ENCODE measurements around the gene MPRIP.
"Not testable (repeated sequence)": the region's sequence is repeated elsewhere in the genome, so short reads cannot be mapped to it uniquely, and the experiment has no call there.

The MPRIP gene

DNA sequence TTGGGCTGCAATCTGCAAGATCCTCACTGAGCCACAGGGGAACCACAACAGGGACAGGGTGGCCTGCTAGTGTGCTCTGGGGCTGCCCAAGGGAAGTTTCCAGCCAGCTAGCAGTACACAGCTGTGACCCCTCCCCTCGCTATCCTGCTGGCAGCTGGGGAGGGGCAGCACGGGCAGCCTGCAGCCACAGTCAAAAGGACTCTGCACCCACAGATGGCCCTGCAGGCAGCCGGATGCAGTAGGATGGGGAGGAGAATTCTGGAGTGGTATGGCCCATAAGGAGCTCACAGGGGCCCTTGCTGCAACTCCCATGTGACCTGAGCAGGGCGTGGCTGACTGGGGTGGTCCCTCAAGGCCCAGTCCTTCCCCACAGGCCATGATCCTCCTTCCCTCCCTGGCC, 89.6 kb downstream of the MPRIP start:
- in situ Hi-C loops (cut with MboI; ENCODE audit: low pct_unique_long_range_greater_than_20kb, low sequenced_read_pairs) = no loop called here

GRCh38 chr17:17132746-17133145, 90.5 kb downstream of the MPRIP start:
- DNase-seq = no peak
- in situ Hi-C loops (cut with MboI; ENCODE audit: low pct_unique_long_range_greater_than_20kb, low sequenced_read_pairs) = no loop called here

More for the DNA sequence above, 89.6 kb downstream of the MPRIP start:
- DNase-seq = no peak

DNA sequence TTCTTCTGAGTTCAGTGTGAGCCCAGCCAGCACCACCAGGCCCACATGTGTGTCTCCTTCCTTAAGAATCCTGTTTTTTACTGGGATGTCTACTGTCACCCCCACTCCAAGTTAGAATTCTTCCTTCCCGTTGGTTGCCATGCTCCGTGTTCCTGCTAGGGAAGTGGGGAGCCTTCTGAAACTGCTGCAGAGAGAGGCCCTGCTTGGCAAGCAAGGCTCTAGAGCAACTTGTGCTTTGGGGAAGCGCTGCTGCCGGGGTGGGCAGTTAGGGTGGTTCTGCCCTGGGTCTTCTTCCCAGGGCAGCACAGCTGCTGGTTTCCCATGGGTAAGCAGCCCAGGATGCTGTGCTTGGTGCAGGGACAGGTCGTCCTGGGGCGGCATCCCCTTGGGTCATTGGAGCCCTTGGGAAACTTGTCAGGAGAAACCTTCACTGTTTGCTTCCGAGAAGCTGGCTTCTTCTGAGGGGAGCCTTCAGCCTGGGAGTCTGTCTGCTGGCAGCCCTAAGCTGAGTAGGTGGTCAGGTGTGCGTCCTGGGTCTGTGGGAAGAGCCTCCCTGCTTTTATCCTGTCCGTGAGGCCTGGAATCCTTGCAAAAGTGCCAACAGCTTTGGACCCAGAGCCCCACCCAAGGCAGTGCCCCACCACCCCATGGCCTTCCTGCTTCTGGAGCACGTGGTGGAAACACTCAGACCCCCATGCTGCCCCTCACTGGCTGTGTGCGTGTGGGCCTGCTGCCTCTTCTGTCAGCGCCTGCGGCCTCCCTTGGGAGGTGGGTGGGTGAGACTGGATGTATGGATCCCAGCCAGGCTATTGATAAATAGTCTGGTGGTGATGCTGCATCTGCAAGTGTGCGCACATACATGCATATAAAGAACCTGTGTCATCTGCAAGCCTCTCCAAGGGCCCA, 92.0 kb downstream of the MPRIP start:
- DNase-seq = no peak
- in situ Hi-C loops (cut with MboI; ENCODE audit: low pct_unique_long_range_greater_than_20kb, low sequenced_read_pairs) = no loop called here

DNA sequence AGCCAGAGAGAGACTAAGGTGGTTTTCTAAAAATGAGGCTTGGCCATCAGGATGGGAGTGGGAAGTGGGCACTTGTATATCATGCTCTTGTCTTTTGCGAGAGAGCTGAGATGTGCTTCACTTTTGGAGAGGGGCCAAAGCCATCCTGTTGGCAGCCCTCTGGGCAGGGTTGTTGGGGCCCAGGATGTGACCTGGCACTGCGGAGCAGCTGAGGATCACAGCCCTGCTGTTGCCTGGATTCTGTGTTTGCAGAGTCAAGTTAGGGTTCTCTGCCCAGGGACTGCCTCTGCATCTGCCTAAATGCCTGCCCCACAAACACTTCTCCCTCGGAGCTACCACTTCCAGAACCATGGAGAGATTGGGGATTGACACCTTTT, 92.7 kb downstream of the MPRIP start:
- in situ Hi-C loops (cut with MboI; ENCODE audit: low pct_unique_long_range_greater_than_20kb, low sequenced_read_pairs) = no loop called here
- DNase-seq = no peak

- in situ Hi-C loops (cut with MboI; ENCODE audit: low pct_unique_long_range_greater_than_20kb, low sequenced_read_pairs); DNase-seq: not testable (repeated sequence)
Observed at GRCh38 chr17:17136221-17136620, 94.0 kb downstream of the MPRIP start.

- in situ Hi-C loops (cut with MboI; ENCODE audit: low pct_unique_long_range_greater_than_20kb, low sequenced_read_pairs) = no loop called here
Observed at GRCh38 chr17:17137731-17138585, 95.7 kb downstream of the MPRIP start.

DNA sequence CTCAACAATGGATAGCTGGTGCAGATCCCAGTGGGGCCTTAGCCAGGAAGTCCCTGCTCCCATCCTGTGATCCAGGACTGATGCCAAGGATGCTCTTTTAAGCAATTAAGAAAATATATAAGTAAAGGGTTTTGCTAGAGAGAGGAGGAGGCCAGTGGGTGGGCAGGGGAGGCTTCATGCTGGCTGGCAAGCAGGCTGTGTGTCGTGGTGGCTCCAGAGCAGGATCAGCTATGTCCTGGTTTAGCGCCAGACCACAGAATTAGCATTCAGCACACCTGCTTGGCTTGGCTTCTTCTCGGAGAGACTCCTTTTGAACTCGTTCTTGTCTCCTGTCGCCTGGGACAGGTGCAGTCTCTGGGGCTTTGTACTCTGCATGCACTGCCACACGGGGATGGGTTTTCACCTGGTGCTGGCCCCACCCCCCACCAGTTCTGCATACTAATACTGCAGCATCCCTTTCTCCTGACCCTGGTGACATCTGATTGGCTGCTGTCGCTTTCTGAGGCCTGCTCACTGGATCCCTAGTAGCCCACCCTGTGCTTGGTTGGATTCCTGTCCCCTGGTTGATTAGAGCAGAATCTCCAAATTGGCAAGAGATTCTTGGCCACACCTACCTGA, 97.8 kb downstream of the MPRIP start:
- DNase-seq = no peak
- in situ Hi-C loops (cut with MboI; ENCODE audit: low pct_unique_long_range_greater_than_20kb, low sequenced_read_pairs) = no loop called here

More at GRCh38 chr17:17137731-17138585, 95.7 kb downstream of the MPRIP start:
- no peak for DNase-seq

DNA sequence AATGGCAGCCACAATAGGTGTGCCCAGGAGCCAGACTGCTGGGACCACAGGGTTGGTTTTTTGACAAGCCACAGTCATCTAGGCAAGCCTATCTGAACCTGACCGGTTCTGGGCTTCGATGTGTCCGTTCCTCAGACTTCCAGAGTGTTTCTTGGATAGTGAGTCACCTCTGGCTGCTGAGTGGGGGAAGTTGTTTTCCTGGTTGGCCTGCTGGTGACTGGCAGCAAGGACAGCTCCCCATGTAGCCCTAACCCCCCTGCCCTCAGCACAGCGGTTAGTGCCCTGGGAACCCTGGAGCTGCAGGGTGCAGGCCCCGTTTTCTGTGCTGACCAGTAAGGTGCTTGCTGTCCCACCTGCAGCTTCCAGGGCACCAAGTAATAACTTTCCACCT, 98.3 kb downstream of the MPRIP start:
- DNase-seq = no peak
- in situ Hi-C loops (cut with MboI; ENCODE audit: low pct_unique_long_range_greater_than_20kb, low sequenced_read_pairs) = no loop called here

DNA sequence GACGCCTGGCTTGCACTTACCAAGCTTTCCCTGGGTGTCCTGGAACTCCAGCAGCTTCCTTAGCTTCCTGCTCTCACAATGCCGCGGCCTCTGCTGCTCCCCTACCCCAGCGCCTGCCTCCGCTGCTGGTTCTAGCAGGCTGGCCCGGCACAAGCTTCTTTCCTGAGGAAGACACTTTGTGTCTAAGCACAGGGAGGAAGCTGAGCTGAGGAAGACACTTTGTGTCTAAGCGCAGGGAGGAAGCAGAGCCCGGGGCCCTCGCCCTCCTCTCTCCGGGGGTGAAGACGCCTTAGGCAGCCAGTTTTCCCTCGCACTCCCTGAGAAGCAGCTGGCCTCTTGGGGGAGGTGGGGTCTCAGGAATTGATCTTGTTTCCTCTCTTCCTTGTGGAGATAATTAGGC, 99.0 kb downstream of the MPRIP start:
- in situ Hi-C loops (cut with MboI; ENCODE audit: low pct_unique_long_range_greater_than_20kb, low sequenced_read_pairs) = no loop called here
- no peak for DNase-seq

GRCh38 chr17:17141860-17142552, 99.7 kb downstream of the MPRIP start:
- in situ Hi-C loops (cut with MboI; ENCODE audit: low pct_unique_long_range_greater_than_20kb, low sequenced_read_pairs) = no loop called here
- peak; percentile 50 for DNase-seq

DNA sequence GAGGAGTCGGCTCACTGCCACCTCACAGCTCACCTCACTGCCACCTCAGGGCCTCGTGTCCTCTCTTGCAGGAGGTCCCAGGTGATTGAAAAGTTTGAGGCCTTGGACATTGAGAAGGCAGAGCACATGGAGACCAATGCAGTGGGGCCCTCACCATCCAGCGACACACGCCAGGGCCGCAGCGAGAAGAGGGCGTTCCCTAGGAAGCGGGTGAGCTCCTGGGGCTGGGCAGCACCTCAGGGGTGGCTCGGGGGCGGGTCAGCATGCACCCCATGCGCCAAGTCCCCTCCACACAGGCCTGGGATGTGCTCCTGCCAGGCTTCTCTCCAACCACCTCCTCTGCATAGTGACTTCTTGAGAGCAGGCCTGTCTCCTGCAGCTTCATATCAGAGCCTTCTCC, 100.3 kb downstream of the MPRIP start:
- in situ Hi-C loops (cut with MboI; ENCODE audit: low pct_unique_long_range_greater_than_20kb, low sequenced_read_pairs) = no loop called here
- no peak for DNase-seq

GRCh38 chr17:17143501-17143900, 101.2 kb downstream of the MPRIP start:
- DNase-seq = no peak
- in situ Hi-C loops (cut with MboI; ENCODE audit: low pct_unique_long_range_greater_than_20kb, low sequenced_read_pairs) = no loop called here

- DNase-seq = no peak
- in situ Hi-C loops (cut with MboI; ENCODE audit: low pct_unique_long_range_greater_than_20kb, low sequenced_read_pairs) = no loop called here
Observed at GRCh38 chr17:17144061-17144460, 101.8 kb downstream of the MPRIP start.

GRCh38 chr17:17144916-17145665, 102.8 kb downstream of the MPRIP start:
- no peak for DNase-seq
- in situ Hi-C loops (cut with MboI; ENCODE audit: low pct_unique_long_range_greater_than_20kb, low sequenced_read_pairs) = loop anchor here (5.0 kb wide), 1 partner anchor 62 kb away; the partner anchor contains the start of gene PLD6

DNA sequence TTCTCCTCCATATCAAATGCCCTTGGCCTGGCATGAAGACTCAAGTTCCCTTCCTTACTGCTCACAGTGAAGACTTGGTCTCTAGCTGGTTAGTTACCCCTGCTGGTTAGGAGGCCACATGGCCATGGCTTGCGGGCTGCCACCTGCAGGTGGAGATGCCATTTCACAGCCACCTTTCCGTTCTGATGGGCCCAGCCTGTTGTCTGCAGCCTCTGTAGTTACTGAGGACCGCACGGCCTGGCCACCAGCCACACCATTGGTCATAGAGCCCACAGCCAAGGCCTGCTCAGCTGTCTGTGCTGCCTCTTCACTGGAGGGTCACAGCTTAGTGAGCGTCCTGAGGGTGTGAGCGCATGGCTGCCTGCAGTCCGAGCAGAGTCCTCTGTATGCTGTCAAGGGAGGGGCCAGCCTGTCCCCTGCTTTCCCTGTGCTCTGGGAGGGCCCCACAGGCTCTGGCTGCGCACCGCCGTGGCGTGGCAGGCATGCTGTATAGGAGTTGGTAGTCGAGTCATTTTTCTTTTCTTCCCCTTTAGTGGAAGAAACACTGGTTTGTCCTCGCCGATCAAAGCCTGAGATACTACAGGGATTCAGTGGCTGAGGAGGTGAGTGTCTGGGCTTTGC, 104.6 kb downstream of the MPRIP start:
- DNase-seq = peak; percentile 54
- in situ Hi-C loops (cut with MboI; ENCODE audit: low pct_unique_long_range_greater_than_20kb, low sequenced_read_pairs) = loop anchor here (5.0 kb wide), 1 partner anchor 60 kb away; the partner anchor contains the start of gene PLD6

DNA sequence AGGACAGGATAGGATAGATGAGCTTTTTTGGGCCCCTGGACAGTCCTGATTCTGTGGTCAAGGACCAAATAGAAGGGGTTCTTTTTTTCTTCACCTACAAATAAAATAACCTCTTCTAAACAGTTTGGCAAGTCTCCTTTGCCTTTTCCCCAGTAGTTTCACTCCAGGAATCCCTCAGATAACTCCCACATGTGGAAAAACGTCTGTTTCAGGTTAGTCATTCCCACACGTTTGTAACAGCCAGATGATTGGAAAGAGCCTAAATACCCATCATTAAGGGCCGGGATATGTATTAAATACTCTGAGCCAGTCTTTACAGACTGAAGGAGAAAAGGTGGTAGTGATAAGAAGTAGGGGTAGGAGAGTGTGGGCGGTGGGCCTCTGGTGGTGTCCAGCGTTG, 105.6 kb downstream of the MPRIP start:
- in situ Hi-C loops (cut with MboI; ENCODE audit: low pct_unique_long_range_greater_than_20kb, low sequenced_read_pairs) = loop anchor here (5.0 kb wide), 1 partner anchor 59 kb away; the partner anchor contains the start of gene PLD6
- no peak for DNase-seq

DNA sequence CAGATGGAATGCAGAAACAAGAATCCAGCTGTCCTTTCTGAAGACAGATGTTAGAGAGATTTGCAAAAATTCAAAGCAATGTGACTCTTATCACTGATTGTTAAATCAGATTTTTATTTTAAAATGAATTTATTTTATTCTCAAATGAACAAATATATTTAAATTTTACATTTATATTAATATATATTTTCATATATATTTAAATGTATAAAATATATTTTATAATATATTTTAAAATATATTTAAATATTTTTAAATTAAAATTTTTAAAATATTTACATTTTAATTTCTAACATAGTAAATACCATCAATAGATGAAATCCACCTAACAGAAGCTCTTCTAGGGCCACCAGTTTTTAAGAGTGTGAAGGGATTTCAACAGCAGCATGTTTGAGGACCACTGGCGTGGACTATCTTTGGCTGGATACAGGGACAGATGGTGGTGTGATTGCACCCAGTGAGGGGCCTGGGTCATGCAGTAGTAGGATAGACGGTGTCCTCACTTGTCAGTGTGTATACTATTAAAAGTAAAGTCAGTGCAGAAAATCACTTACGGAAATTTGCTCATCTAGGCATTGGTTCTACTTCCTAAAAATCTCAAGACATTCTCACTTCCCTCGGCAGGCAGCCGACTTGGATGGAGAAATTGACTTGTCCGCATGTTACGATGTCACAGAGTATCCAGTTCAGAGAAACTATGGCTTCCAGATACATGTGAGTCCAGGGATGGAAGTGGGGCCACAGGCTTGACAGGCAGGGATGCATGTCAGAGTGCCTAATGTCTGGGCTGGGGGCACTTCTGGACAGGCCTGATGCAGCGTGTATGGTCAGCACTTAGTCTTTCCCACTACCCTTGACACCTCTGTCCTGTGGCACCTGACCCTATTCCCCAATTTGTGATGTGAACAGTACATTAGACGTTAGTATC, 107.5 kb downstream of the MPRIP start:
- in situ Hi-C loops (cut with MboI; ENCODE audit: low pct_unique_long_range_greater_than_20kb, low sequenced_read_pairs) = loop anchor here (5.0 kb wide), 1 partner anchor 58 kb away; the partner anchor contains the start of gene PLD6

More for the DNA sequence above, 107.5 kb downstream of the MPRIP start:
- DNase-seq = no peak

All from KBM-7 (cell line).